ENCODE measurements around the gene PDGFC. TPM values are rescaled to one million over a fixed set of nuclear protein-coding genes. Genes with fewer than 3 reads are reported as not detected.

Gene PDGFC
- total RNA-seq, 4 donors from 2014 or later: 29.0 to 47.8 (median 38.1) TPM

- TF ChIP-seq CTCF (IDR thresholded peaks at IDR 0.05; ENCODE audit: low read depth): no peak
These were observed 204.8 kb downstream of the PDGFC start for GRCh38 chr4:156766846-156767245.

- no peak for TF ChIP-seq CTCF (IDR thresholded peaks at IDR 0.05; ENCODE audit: low read depth)
These were observed 206.3 kb downstream of the PDGFC start for GRCh38 chr4:156765277-156765676.

GRCh38 chr4:156764846-156765245, 206.8 kb downstream of the PDGFC start:
- no peak for TF ChIP-seq CTCF (IDR thresholded peaks at IDR 0.05; ENCODE audit: low read depth)

GRCh38 chr4:156764145-156764544, 207.5 kb downstream of the PDGFC start:
- TF ChIP-seq CTCF (IDR thresholded peaks at IDR 0.05; ENCODE audit: low read depth): no peak

- no peak for TF ChIP-seq CTCF (IDR thresholded peaks at IDR 0.05; ENCODE audit: low read depth)
These were observed 208.1 kb downstream of the PDGFC start for GRCh38 chr4:156763511-156763910.

- TF ChIP-seq CTCF (IDR thresholded peaks at IDR 0.05; ENCODE audit: low read depth): no peak
These were observed 208.7 kb downstream of the PDGFC start for GRCh38 chr4:156762851-156763250.

- no peak for TF ChIP-seq CTCF (IDR thresholded peaks at IDR 0.05; ENCODE audit: low read depth)
These were observed 215.5 kb downstream of the PDGFC start for GRCh38 chr4:156756118-156756517.

Measured in subcutaneous adipose tissue (tissue), 4 donors.